K562 (cell line): ENCODE data around the gene ERBB3. TPM values are rescaled to one million over a fixed set of nuclear protein-coding genes. Genes with fewer than 3 reads are reported as not detected.
A peak's percentile ranks its signal among the peaks of the same experiment; 100 is the strongest.

Experiments used
- ATF1 ChIP-seq, 2 experiments: fragments of 450-650 bp in 1 of 2; IDR thresholded peaks; 2 replicates each; pipeline ENCODE4 v1.6.1; 2016; ENCODE audit warnings: missing compliant biosample characterization in 1 of 2, missing genetic modification characterization in 1 of 2
- CBX8 ChIP-seq: fragments of 200-600 bp; sonication (generic); IDR thresholded peaks from 2 replicates; pipeline ENCODE4 v1.6.1; 2012; ENCODE audit warnings: borderline replicate concordance, mixed run types, low read depth, mild to moderate bottlenecking, moderate library complexity, mixed read lengths, low read length, control low read depth, inconsistent platforms; ENCODE audit not compliant: poor library complexity, severe bottlenecking; ENCODE audit errors: extremely low read depth
- HDAC2 ChIP-seq: fragments of 450-650 bp; IDR thresholded peaks from 2 replicates; pipeline ENCODE4 v1.6.1; 2016; ENCODE audit warnings: mild to moderate bottlenecking
- HDAC3 ChIP-seq: fragments of 450-650 bp; IDR thresholded peaks from 2 replicates; pipeline ENCODE4 v1.6.1; 2018; ENCODE audit warnings: borderline replicate concordance, mild to moderate bottlenecking, moderate library complexity; ENCODE audit not compliant: partially characterized antibody
- MNT ChIP-seq, 2 experiments: fragments of 450-650 bp; conservative IDR thresholded peaks; 2 replicates each; pipeline ENCODE4 v1.6.1; 2017; ENCODE audit warnings: mild to moderate bottlenecking in 2 of 2, moderate library complexity in 2 of 2
- NCOA4 ChIP-seq: fragments of 450-650 bp; IDR thresholded peaks from 2 replicates; pipeline ENCODE4 v1.6.1; 2018; ENCODE audit warnings: mild to moderate bottlenecking; ENCODE audit not compliant: partially characterized antibody
- NR4A1 ChIP-seq, 2 experiments: fragments of 250-450 bp in 1 of 2; fragments of 450-650 bp in 1 of 2; sonication (Bioruptor Pico) in 1 of 2; IDR thresholded peaks; 2 replicates each; pipeline versions ENCODE4 v1.4.0 to v1.6.1; 2016 to 2020; ENCODE audit warnings: mild to moderate bottlenecking in 2 of 2, missing compliant biosample characterization in 1 of 2, missing genetic modification characterization in 1 of 2, moderate library complexity in 1 of 2
- POLR2A ChIP-seq: fragments of 450-650 bp; conservative IDR thresholded peaks from 2 replicates; pipeline ENCODE4 v1.6.1; 2016
- PREB ChIP-seq: sonication (generic); formaldehyde crosslinking; IDR thresholded peaks from 2 replicates; pipeline ENCODE4 v1.8.1; 2023; ENCODE audit warnings: mild to moderate bottlenecking, missing genetic modification reagents
- SNIP1 ChIP-seq: fragments of 450-650 bp; IDR thresholded peaks from 2 replicates; pipeline ENCODE4 v1.7.1; 2017; ENCODE audit warnings: low read depth, mild to moderate bottlenecking
- TCF15 ChIP-seq: fragments of 250-450 bp; sonication (Bioruptor Pico); IDR thresholded peaks from 2 replicates; pipeline ENCODE4 v1.8.0; 2022; ENCODE audit warnings: moderate library complexity, mild to moderate bottlenecking, inconsistent platforms
- XRCC3 ChIP-seq: fragments of 450-650 bp; IDR thresholded peaks from 2 replicates; pipeline ENCODE4 v1.6.1; 2017; ENCODE audit warnings: mild to moderate bottlenecking, moderate library complexity
- ZBTB1 ChIP-seq: sonication (generic); formaldehyde crosslinking; IDR thresholded peaks from 2 replicates; pipeline ENCODE4 v1.8.1; 2023; ENCODE audit warnings: missing genetic modification reagents, low read depth, mild to moderate bottlenecking, borderline replicate concordance
- ZBTB43 ChIP-seq: sonication (generic); formaldehyde crosslinking; IDR thresholded peaks from 2 replicates; pipeline ENCODE4 v1.8.0; 2023; ENCODE audit warnings: mild to moderate bottlenecking, missing genetic modification reagents
- ZEB2 ChIP-seq: fragments of 450-650 bp; IDR thresholded peaks from 2 replicates; pipeline ENCODE4 v1.6.1; 2016
- ZNF280A ChIP-seq: fragments of 450-650 bp; IDR thresholded peaks from 2 replicates; pipeline ENCODE4 v1.6.1; 2018; ENCODE audit warnings: mild to moderate bottlenecking, low read depth; ENCODE audit not compliant: partially characterized antibody
- ZNF311 ChIP-seq: fragments of 250-450 bp; sonication (Bioruptor Pico); IDR thresholded peaks from 2 replicates; pipeline ENCODE4 v1.4.0; 2020; ENCODE audit warnings: mild to moderate bottlenecking, moderate library complexity
- ZNF740 ChIP-seq, 3 experiments: fragments of 200-800 bp in 1 of 3; sonication (Bioruptor generic) in 1 of 3; sonication (generic) in 1 of 3; formaldehyde crosslinking in 1 of 3; IDR thresholded peaks; 2 replicates each; pipeline versions ENCODE4 v1.6.1 to v1.8.0; 2016 to 2022; ENCODE audit warnings: mild to moderate bottlenecking in 2 of 3, missing compliant biosample characterization in 2 of 3, missing genetic modification characterization in 2 of 3, missing genetic modification reagents in 1 of 3
- ZNF76 ChIP-seq: fragments of 250-450 bp; sonication (Bioruptor Pico); IDR thresholded peaks from 2 replicates; pipeline ENCODE4 v1.4.0; 2020; ENCODE audit warnings: mild to moderate bottlenecking, moderate library complexity, borderline replicate concordance
- polyA plus RNA-seq, 8 experiments: library from polyadenylated mRNA; depleted of rRNA in 4 of 8; stranded (reverse) in 5 of 8; unstranded in 3 of 8; fragments of >200 nt; fragmentation: Nextera tagmentation in 2 of 8; fragmentation: Illumina TruSeq in 1 of 8; extraction: Ambion mirVana in 2 of 8; extraction: Trizol in 1 of 8; gene quantifications; 2 replicates each; pipeline versions ENCODE4 v1.2.1 to v1.2.3, GENCODE V29; 2011 to 2014; ENCODE audit warnings: inconsistent platforms in 1 of 8, missing spikeins in 1 of 8
- total RNA-seq, 7 experiments: library from RNA; depleted of rRNA in 6 of 7; stranded (reverse); fragments of >200 nt in 6 of 7; fragmentation: Illumina TruSeq in 2 of 7; extraction: Trizol in 2 of 7; gene quantifications; 2 replicates each; pipeline versions ENCODE4 v1.2.1 to v1.2.3, GENCODE V29; 2011 to 2021; ENCODE audit warnings: low replicate concordance in 1 of 7

Gene ERBB3
- total and polyA plus RNA-seq, 9 of the 15 experiments (the other 6 are each of a cell fraction or from before 2014, with no cell fraction given), result 1.5 to 5.4 (median 3.8) TPM

GRCh38 chr12:56104109-56104814 is 24.3 kb downstream of the ERBB3 start, which contains the start of gene PA2G4 (continued):
- peak; percentile 60; the same call in 1 of the 2 replicates for TF ChIP-seq ZBTB1 (CRISPR knock-in tag)
- TF ChIP-seq ZNF280A, result no peak
- no peak for TF ChIP-seq ZBTB43 (CRISPR knock-in tag)
- TF ChIP-seq CBX8, result no peak
- TF ChIP-seq ZEB2, result no peak
- TF ChIP-seq HDAC2, result 0 out of 2 replicates have a peak, but pooled peaks have one; percentile 6
- peak; percentile 94 for TF ChIP-seq POLR2A
- no peak for TF ChIP-seq SNIP1
- TF ChIP-seq NCOA4, result no peak
- no peak for TF ChIP-seq ZNF740 (CRISPR knock-in tag; IDR thresholded peaks at IDR 0.05)
- TF ChIP-seq ZNF740 (tag; IDR thresholded peaks at IDR 0.05), result no peak
- TF ChIP-seq NR4A1 (CRISPR knock-in tag; IDR thresholded peaks at IDR 0.05), result no peak
- TF ChIP-seq NR4A1 (tag; IDR thresholded peaks at IDR 0.05), result no peak
- peak; percentile 93 to 95 for TF ChIP-seq MNT (conservative IDR thresholded peaks at IDR 0.05)
- 0 out of 2 replicates have a peak, but pooled peaks have one; percentile 38 for TF ChIP-seq PREB
- no peak for TF ChIP-seq ZNF76 (CRISPR knock-in tag)
- TF ChIP-seq ATF1 (CRISPR knock-in tag; IDR thresholded peaks at IDR 0.05), result no peak
- TF ChIP-seq ATF1 (tag; IDR thresholded peaks at IDR 0.05), result peak; percentile 68
- TF ChIP-seq TCF15 (CRISPR knock-in tag), result no peak
- TF ChIP-seq HDAC3, result no peak
- no peak; the same call in 1 of the 2 replicates for TF ChIP-seq ZNF311 (CRISPR knock-in tag)
- no peak for TF ChIP-seq XRCC3
